GM18520 (cell line): ENCODE measurements around the gene PTPRD.

Experiments
- ATAC-seq: cut with Tn5 transposase; IDR thresholded peaks from one replicate; pipeline ENCODE4 v1.9.1; 2021; ENCODE audit not compliant: unreplicated experiment

The PTPRD gene

DNA sequence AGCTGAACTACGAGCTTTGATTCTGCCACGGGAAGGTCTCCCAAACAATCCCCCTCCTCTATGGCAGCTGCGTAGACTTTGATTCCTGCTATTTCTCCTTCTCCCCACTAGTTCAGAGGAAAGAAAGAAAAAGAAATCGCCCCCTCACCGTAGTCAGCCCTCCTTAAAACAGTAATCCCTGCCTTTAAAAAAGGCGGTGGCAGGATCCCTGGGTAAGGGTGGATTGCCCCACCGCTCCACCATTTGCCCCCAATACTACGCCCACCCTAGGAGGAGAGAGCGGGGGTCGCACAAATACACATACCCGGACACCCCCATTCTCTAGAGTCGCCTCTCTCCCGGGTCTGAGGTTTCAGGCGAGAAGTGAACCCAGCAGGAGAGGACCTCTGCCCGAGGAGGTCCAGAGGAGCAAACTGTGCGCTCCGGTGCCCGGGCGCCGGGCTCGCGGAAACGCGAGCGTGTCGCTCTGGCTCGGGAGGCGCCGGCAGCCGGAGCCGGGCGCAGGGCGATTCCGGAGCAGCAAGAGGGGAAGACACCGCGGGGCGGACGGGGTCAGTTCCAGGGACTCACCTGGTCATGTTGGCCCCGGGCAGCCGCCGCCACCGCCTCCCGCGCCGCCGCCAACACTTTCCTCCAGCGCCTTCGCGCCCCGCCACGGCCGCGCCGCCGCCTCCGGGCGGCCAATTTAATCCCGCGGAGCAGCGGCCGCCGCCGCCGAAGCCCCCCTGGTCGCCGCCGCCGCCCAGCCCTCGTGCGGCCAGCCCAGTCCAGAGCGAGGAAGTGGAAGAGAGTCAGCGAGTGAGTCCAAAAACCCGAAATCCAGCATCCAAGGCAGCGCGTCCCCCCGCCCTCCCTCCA lies 1755.5 kb downstream of the PTPRD start:
- ATAC-seq = no peak

DNA sequence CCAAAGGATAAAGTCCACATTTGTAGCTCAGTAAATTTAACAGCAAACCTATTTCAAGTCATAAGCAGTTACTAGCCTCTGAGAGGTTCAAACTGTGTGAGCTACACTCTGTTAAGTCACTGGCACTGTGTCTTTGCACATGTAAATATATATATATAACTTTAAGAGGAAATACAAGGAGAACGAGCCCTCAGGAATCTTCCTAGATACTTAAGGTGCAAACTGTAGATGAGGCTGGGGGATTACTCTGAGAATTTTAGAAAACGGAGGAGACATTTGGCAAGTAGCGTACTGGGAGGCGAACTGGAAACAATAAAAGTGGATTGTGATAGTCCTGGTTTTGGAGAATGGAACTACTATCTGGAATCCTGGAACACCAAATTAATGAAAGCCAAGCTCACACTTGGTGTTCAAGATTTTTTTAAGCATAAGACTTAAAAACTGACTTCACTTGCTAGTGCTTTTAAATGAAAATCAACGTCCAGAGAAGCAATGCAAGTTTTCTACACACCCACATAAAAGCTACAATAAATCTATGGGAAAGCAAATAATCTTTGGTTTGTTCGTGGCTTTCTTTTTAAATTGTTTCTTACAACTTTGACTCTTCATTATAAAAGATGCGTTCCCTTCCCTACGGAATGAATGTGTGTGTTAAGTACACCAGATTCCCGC lies 1756.3 kb downstream of the PTPRD start:
- no peak for ATAC-seq

DNA sequence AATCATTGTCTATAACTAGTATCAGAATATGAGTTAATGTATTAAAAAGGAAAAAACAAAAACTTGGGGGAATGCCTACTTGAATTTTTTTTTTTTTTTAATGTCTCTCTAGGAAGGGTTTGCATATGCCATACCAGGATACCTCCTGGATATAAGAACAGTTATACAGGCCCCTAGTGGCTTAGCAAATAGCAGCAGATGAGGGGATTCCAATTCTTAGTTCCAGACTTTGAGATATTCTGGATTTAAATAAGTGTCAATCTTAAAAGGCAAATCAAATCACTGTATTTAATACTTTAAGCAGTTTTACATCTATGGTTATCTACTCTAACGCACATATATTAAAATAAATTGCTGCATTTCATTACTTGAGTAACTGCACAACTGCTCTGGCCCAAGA lies 1757.8 kb downstream of the PTPRD start:
- no peak for ATAC-seq

DNA sequence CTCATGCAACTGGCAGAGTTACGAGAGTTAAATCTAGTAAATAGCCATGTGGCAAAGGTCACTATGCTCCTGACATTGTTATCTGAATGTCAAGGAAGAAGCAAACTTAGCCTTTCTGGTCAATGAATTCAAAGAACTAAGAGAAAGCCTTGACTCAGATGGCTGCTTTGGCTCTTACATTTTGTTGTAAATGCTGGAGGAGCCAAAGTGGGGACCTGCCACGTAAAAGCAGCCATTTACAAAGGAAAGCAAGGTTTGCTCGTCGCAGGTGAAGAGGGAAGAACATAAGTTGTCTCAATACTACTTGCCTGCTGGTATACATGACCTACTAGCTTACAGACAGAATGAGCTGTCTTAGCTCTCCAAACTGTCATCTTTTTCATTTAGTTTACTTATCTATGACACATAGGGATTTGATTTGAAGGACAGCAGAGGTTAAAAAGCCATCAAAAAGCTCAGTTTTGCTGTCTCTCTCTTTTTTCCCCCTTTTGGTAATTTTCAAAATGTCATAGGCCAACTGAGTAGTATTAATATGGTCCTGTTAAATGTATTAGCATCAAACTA lies 1760.4 kb downstream of the PTPRD start:
- no peak for ATAC-seq

DNA sequence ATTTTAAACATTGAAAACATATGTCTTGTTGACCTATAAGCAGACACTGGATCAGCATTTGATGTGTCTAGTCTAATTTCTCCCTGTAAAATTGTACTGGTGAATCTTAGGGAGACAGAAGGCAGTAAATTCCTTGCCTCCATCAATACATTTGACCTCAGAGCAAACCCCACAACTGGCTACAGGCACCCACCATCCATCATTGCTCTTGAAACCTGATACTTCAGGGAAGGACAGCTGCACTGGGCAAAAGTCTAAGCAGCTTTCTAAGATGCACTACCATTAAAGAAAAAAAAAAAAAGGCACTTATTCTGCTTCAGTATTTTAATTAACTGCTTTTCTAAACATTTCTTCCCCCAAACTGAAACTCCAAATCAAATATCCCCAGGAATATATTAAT lies 1761.9 kb downstream of the PTPRD start:
- ATAC-seq = no peak

DNA sequence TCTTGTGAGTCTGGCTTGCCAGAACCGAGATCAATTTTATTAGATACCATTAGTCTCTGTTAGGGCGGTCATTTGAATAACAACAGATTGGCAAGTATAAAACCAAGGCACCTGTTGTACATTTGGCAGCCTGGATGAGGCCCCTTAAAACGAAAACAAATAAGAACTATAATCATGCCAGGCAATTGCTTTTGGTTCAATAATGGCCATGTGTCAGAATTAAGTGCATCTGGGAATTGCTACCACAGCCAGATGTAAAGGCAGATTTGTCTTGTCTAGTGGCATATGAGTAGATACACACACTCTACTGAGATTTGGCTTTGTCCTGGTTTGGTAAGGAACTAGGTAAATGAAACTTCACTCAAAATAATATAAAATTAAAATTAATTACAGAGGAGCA lies 1767.0 kb downstream of the PTPRD start:
- ATAC-seq = no peak

DNA sequence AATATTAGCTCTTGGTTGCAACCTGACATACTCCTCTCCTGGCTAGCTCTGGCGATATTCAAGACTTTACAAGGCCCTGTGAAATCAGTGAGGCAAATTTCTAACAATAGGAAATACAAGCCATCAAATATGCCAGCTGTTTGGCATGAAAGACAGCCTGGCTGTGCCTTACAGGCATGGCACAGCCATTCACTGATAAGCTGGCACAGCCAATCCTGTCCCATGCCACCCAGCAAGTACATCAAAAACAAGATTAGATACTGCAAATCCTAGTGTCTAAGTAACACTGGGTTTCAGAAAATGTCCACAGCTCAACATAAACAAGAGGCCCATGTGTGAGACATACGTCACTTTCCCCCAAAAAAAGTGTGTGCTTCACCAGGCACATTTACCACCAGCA lies 1767.4 kb downstream of the PTPRD start:
- ATAC-seq = no peak

DNA sequence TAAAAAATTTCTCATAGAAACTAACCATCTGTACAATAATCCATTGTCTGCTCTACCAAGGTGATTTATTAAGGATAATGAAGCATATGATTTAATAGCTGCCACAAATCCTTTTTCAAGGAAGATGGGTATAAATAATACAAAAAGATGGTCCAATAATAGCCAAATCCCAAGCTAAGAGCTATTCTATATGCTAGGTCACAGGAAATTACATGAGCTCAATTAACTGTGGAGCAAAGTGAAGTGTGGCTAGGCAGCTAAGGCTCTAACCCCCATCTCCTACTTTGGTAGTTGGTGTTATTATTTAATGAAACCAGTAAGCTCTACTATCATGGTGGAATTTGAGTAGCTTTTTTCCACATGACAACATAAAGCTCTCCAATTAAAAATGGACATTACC lies 1768.3 kb downstream of the PTPRD start:
- no peak for ATAC-seq

DNA sequence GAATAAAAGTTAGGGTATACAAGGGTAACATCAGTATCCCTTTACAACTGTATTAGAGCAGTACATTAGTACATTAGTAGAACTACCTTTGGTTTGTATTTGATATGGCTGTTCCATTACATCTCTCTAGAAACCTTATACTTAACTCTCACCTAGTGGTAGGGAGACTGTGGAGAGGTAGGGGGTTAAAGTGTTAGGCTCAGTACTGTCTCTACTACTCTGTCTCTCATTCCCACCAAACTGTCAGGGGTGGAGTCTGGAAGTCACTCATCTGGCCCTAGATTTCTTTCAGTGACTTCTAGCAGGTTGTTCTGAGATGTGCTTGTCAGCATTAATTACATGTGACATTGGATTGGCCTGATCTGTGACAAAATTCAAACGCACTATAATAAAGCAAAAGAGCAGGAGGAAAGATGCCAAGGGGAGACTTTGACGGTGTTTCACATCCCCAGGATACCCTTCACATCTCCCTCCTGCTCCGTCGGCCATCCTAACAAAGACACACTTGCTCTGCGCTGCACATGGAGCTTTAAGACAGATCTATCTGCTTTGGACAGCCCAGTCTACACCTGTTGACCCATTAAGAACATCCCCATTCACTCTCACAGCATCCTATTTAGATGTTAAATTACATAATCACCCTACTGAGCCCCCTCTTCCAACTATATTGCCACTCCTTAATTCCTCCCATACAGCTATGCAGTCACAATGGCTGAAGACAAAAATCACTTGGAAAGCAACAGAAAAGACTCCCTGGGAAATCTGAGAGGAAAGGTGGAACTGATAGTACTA lies 1770.2 kb downstream of the PTPRD start:
- no peak for ATAC-seq

DNA sequence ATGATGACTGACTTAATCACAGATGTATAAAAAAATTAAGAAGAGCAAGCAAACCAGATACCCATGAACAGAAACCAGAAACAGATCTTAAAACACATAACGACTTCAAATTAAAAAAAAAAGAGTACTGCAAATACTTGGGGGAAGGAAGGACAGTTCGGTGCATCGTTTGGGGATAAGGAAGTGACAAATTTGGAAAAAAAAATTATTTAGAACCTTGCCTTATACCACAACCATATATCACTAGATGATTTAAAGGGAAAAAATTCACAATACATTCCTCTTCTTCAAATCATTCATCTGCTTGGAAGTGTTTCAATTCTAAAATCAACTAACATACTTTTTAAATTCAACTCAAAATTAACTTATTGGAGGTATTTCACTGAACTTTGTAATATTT lies 1774.7 kb downstream of the PTPRD start:
- no peak for ATAC-seq

DNA sequence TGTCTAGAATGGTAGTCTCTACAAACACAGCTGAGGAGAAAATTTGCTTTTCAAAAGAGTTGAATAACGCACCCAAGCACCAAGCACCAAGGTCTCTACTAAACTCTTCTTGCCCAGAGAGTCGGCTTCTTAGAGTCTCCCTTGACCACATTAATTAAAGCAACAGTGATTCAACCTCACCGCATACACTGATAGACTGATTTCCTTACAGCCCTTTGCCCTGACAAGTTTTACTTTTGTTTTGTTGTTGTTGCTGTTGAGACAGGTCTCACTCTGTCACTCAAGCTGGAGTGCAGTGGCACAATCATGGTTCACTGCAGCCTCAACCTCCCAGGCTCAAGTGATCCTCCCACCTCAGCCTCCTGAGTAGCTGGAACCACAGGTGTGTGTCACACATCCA lies 1777.5 kb downstream of the PTPRD start:
- no peak for ATAC-seq

DNA sequence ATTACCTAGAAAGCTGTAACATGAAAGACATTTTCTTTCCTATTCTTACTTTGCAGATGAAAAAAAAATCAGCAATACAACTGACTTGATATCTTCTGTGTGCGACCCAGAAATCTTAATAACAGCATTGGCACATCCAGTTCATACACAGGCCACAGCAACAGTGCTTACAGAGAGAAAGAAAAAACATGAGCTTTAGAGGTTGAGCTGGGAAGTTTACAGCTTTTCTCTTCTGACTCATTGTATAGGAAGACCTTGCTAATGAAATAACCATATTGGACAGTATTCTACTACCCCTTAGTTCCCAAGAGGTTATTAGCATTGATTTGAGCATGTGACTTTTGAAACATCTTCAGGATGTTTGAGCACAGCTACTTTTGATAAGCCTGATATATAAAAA lies 1779.8 kb downstream of the PTPRD start:
- ATAC-seq = no peak

DNA sequence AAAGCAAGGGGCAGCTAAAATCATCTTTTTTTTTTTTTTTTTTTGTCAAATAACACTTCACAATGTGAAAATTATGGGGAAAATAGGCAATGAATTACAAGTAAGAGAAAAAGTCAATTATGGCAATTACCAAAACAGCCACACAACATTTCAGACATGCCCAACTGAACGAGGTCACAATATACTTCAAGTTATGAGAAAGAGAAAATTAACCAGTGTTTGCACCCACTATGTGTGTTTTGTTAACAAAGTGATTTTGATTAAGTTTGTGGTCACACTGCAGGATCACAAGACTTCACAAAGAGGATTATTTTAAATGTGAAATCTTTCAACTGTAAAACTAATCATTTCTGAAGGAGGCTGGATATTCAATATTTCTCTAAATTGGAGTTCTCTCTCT lies 1780.4 kb downstream of the PTPRD start:
- ATAC-seq = no peak

DNA sequence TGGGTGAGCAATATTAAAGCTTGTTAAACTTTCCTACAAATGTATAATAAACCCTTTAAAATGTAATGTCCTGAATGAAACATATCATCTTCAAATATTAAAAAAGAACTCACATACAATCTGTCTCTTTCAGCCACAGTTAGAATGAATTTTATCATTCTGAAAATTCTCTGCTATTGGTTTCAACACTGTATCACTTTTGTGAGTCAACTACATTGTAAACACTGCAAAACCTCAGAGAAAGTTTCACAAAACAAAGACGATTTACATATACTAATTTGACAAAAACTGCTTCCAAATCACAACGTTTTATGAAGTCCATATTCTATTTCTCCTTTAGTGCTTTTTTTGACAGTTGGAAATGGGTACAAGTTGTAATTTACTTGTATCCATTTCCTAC lies 1781.2 kb downstream of the PTPRD start:
- no peak for ATAC-seq

DNA sequence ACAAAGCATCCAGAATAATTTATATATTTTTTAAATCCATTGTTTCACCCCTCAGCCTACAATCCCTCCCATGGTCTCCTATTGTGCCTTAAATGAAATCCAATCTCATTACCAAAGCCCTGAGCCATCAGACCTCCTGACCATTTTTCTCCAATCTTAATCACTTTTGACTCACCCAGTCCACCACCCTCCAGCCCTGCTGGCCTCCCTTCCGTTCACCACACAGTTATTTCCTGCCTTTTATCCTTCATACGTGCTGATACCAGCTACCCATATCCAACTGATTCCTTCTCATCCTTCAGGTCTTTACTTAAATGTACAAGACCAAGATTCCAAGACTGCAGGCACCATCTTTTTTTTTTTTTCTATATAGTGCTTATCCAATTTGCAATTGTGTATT lies 1786.5 kb downstream of the PTPRD start:
- ATAC-seq = no peak

DNA sequence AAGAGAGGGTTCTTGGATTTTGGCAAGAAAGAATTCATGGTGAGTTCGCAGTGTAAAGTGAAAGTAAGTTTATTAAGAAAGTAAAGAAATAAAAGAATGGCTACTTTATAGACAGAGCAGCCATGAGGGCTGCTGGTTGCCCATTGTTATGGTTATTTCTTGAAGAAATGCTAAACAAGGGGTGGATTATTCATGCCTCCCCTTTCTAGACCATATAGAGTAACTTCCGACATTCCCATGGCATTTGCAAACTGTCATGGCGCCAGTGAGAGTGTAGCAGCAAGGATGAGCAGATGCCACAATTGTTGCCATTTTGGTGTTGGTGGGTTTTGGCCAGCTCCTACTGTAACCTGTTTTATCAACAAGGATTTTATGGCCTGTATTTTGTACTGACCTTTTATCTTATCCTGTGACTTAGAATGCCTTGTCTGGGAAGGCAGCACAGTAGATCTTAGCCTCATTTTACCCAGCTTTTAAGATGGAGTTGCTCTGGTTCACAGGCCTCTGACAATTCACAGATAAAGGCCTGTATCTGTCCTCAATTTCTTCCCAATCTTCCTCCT lies 1787.1 kb downstream of the PTPRD start:
- ATAC-seq = no peak

DNA sequence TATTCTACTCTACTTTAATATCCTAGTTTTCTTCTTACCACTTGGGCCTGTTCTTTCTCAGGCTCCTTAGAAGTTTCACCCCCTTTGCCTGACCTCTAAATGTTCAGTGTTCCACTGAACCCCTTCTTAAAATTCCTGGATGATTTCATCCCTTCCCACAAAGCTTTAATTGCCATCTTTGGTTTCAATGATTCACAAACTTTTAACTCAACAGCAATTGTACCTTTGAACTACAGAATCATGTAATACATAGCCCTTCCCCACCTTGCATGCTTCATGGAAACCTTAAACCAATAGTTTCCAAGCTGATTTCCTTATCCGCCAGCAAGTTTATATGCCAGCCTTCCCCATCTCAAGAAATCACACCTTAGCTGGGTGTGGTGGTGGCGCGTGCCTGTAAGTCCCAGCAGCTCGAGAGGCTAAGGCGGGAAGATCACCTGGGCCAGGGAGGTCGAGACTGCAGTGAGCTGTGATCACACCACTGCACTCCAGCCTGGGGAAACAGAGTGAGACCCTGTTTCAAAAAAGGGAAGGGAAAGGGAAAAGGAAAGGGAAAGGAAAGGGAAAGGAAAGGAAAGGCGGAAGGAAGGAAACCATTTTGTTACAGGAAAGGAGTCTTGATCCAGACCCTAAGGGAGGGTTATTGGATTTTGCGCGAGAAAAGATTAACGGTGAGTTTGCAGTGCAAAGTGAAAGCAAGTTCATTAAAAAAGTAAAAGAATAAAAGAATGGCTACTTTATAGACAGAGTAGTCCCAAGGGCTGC lies 1789.5 kb downstream of the PTPRD start:
- ATAC-seq = no peak

DNA sequence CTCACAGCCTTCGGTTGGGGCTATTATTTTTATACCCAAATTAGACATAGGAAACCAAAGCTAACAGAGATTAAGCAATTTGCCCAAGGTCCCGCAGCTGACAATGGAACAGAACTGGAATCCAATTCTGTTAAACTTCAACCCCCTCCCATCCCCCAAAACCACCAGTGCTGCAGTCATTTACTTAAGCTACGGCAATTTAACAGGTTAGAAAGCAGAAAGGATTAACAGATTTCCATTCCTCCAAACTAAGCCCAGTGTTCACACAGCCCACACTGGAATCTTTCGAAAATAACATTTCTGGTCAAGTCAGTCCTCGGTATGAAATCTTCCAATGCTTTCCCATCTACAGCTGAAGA lies 1790.2 kb downstream of the PTPRD start:
- ATAC-seq = no peak

DNA sequence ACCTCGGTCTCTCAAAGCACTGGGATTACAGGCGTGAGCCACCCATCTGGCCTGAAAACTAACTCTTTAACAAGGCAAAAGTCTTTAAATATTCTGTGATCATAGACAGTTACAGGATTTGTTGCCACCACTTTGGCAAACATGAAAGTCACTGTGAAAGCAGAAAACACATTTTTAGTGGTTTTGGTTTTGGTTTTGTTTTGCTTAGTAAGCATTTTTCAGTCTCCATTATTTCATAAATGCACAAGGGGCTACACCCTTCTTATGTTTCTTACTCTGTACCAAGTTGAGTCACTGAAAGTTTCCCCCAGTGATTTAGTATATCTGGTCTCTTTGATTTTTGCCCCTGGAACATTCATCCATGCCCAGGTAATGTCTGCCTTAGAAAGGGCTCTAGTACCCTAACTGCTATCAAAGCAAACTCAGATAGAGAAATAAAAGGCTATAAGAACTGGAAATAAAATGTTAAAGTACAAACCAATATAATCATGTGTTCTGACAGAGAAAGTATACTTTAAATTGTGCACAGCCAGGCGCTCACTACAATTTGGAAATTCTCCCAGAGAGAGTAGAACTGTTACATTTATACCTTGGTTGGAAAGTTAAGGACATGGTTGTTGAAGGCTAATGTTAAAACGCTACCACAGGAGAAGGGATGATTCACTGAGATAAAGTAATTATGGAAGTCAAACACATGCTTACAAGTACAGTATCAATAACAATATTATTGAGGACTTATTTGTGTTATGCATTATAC lies 1790.7 kb downstream of the PTPRD start:
- no peak for ATAC-seq

DNA sequence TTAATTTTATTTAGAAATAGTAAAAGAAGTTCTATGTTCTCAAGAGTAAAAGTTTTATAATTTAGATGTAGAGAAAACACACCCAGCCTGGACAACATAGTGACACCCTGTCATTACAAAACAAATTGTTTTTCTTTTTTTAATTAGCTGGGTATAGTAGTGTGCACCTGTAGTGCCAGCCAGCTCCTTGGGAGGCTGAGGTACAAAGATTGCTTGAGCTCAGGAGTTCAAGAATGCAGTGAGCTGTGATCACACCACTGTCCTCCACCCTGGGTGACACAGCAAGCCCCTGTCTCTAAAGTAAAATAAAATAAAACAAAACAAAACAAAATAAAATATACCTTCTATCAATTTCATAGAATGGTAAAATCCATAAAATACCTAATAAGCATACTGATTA lies 1795.5 kb downstream of the PTPRD start:
- ATAC-seq = no peak
